Measurements from ENCODE around the gene POLDIP2.
"Not testable (repeated sequence)": the region's sequence is repeated elsewhere in the genome, so short reads cannot be mapped to it uniquely, and the experiment has no call there.

Gene POLDIP2

GRCh38 chr17:28364665-28365363 lies 7.5 kb upstream of the POLDIP2 start, which contains the start of gene SEBOX:
TSS of gene SEBOX (minus strand) at chr17:28365199. CDS start at chr17:28365151, 48 bp downstream.
- no peak for DNase-seq

GRCh38 chr17:28363776-28364650 lies 6.7 kb upstream of the POLDIP2 start:
- DNase-seq: no peak

GRCh38 chr17:28363186-28363585 lies 5.9 kb upstream of the POLDIP2 start:
- DNase-seq: no peak

GRCh38 chr17:28357901-28358197 lies 522 bp upstream of the POLDIP2 start:
- no peak for DNase-seq

GRCh38 chr17:28350271-28350670 lies 7.1 kb downstream of the POLDIP2 start:
- DNase-seq: no peak

GRCh38 chr17:28348979-28349378 lies 8.3 kb downstream of the POLDIP2 start:
- no peak for DNase-seq

GRCh38 chr17:28347261-28347891 lies 10.0 kb downstream of the POLDIP2 start:
- DNase-seq: no peak

GRCh38 chr17:28346746-28347246 lies 10.5 kb downstream of the POLDIP2 start:
- DNase-seq: no peak

GRCh38 chr17:28346199-28346580 lies 11.1 kb downstream of the POLDIP2 start:
- no peak for DNase-seq

- DNase-seq: no peak
Measured at GRCh38 chr17:28345419-28346198, 11.7 kb downstream of the POLDIP2 start.

- DNase-seq: no peak
Measured at GRCh38 chr17:28344435-28344901, 12.9 kb downstream of the POLDIP2 start.

- DNase-seq: no peak
Measured at GRCh38 chr17:28344011-28344410, 13.3 kb downstream of the POLDIP2 start.

- no peak for DNase-seq
Measured at GRCh38 chr17:28343491-28343932, 13.8 kb downstream of the POLDIP2 start.

- DNase-seq: no peak
Measured at GRCh38 chr17:28342313-28342712, 15.0 kb downstream of the POLDIP2 start.

GRCh38 chr17:28341516-28341915 lies 15.8 kb downstream of the POLDIP2 start:
- DNase-seq: no peak

GRCh38 chr17:28340374-28340773 lies 17.0 kb downstream of the POLDIP2 start:
- DNase-seq: no peak

GRCh38 chr17:28339431-28339830 lies 17.9 kb downstream of the POLDIP2 start:
- no peak for DNase-seq

- not testable (repeated sequence) for DNase-seq
Measured at GRCh38 chr17:28338769-28339212, 18.5 kb downstream of the POLDIP2 start.

- no peak for DNase-seq
Measured at GRCh38 chr17:28338056-28338768, 19.1 kb downstream of the POLDIP2 start.

GRCh38 chr17:28335959-28336871 lies 21.1 kb downstream of the POLDIP2 start:
- DNase-seq: peak; percentile 9
